GM23338 (cell line): ENCODE measurements around the gene NCAPH2. TPM values are rescaled to one million over a fixed set of nuclear protein-coding genes. Genes with fewer than 3 reads are reported as not detected.

Experiments
- ATAC-seq: fragments of 200-7000 bp; cut with Tn5 transposase; 3 replicates; pipeline ENCODE4 v1.9.1; 2020
- DNase-seq: peaks from one replicate; pipeline ENCODE4 v3.0.0-alpha.2; 2015; ENCODE audit warnings: low spot score
- H2AFZ ChIP-seq: fragments of 200-600 bp; sonication (generic); 2 replicates; pipeline ENCODE4 v1.8.0; 2016; ENCODE audit warnings: antibody characterized with exemption, mild to moderate bottlenecking, moderate library complexity
- H3F3A ChIP-seq: fragments of 200-600 bp; sonication (generic); replicated peaks from 2 replicates; pipeline ENCODE4 v1.8.0; 2017; ENCODE audit warnings: antibody characterized with exemption, mixed run types, low read depth
- H3K27ac ChIP-seq: fragments of 200-600 bp; sonication (generic); 2 replicates; pipeline ENCODE4 v1.6.1; 2016; ENCODE audit warnings: low read depth
- H3K27me3 ChIP-seq: fragments of 200-600 bp; sonication (generic); 2 replicates; pipeline ENCODE4 v1.8.0; 2016; ENCODE audit warnings: mild to moderate bottlenecking, mixed run types, moderate library complexity; ENCODE audit not compliant: insufficient read depth
- H3K36me3 ChIP-seq: fragments of 200-600 bp; sonication (generic); 2 replicates; pipeline ENCODE4 v1.8.0; 2016; ENCODE audit warnings: mild to moderate bottlenecking; ENCODE audit not compliant: insufficient read depth
- H3K4me1 ChIP-seq: fragments of 200-600 bp; sonication (generic); 2 replicates; pipeline ENCODE4 v1.8.0; 2016; ENCODE audit warnings: mild to moderate bottlenecking, moderate library complexity; ENCODE audit not compliant: insufficient read depth
- H3K4me2 ChIP-seq: fragments of 200-600 bp; sonication (generic); 2 replicates; pipeline ENCODE4 v1.7.1; 2017; ENCODE audit warnings: mixed run types
- H3K4me3 ChIP-seq: fragments of 200-600 bp; sonication (generic); 2 replicates; pipeline ENCODE4 v1.6.1; 2016; ENCODE audit warnings: mixed run types
- H3K79me2 ChIP-seq: fragments of 200-600 bp; sonication (generic); replicated peaks from 2 replicates; pipeline ENCODE4 v1.8.0; 2017; ENCODE audit warnings: mild to moderate bottlenecking; ENCODE audit not compliant: insufficient read depth
- H3K9me2 ChIP-seq: fragments of 200-600 bp; sonication (generic); 2 replicates; pipeline ENCODE4 v1.8.0; 2017; ENCODE audit not compliant: insufficient read depth
- H4K20me1 ChIP-seq: fragments of 200-600 bp; sonication (generic); replicated peaks from 2 replicates; pipeline ENCODE4 v1.8.0; 2017; ENCODE audit warnings: mild to moderate bottlenecking; ENCODE audit not compliant: insufficient read depth
- H3K27ac Mint-ChIP-seq: 2 replicates; pipeline ENCODE4 v1.8.0; 2020; ENCODE audit warnings: inconsistent platforms, mild to moderate bottlenecking, moderate library complexity, mixed read lengths
- H3K27me3 Mint-ChIP-seq: 3 replicates; pipeline ENCODE4 v1.8.0; 2022; ENCODE audit warnings: low read depth, mild to moderate bottlenecking, moderate library complexity, mixed read lengths, inconsistent platforms; ENCODE audit not compliant: insufficient read depth, poor library complexity
- H3K36me3 Mint-ChIP-seq: 3 replicates; pipeline ENCODE4 v1.8.0; 2021; ENCODE audit warnings: low read depth, mild to moderate bottlenecking, inconsistent platforms, moderate library complexity, mixed read lengths
- H3K4me1 Mint-ChIP-seq: 3 replicates; pipeline ENCODE4 v1.8.0; 2020; ENCODE audit warnings: mild to moderate bottlenecking, inconsistent platforms, mixed read lengths
- H3K4me3 Mint-ChIP-seq: 3 replicates; pipeline ENCODE4 v1.8.0; 2021; ENCODE audit warnings: moderate library complexity, mild to moderate bottlenecking, inconsistent platforms, mixed read lengths
- H3K9me3 Mint-ChIP-seq: 3 replicates; pipeline ENCODE4 v1.8.0; 2020; ENCODE audit warnings: moderate library complexity, mild to moderate bottlenecking, inconsistent platforms, mixed read lengths
- CREB1 ChIP-seq: fragments of 250-450 bp; sonication (Bioruptor Pico); IDR thresholded peaks from 2 replicates; pipeline ENCODE4 v1.5.0; 2020; ENCODE audit warnings: low read depth, mild to moderate bottlenecking, moderate library complexity
- CTCF ChIP-seq, 2 experiments: fragments of 200-600 bp in 1 of 2; sonication (generic) in 1 of 2; conservative IDR thresholded peaks; 2 replicates each; pipeline versions ENCODE4 v1.5.1 to v1.6.1; 2016 to 2017; ENCODE audit warnings: antibody characterized with exemption in 2 of 2, low read depth in 2 of 2, mild to moderate bottlenecking in 2 of 2, moderate library complexity in 1 of 2
- ETS1 ChIP-seq: IDR thresholded peaks from 2 replicates; pipeline ENCODE4 v1.6.1; 2016; ENCODE audit warnings: antibody characterized with exemption
- EZH2 ChIP-seq: fragments of 200-600 bp; sonication (generic); IDR thresholded peaks from one replicate; pipeline ENCODE4 v1.8.0; 2017; ENCODE audit warnings: antibody characterized with exemption, mild to moderate bottlenecking, low read depth; ENCODE audit not compliant: unreplicated experiment
- EZH2phosphoT487 ChIP-seq: fragments of 200-600 bp; sonication (generic); IDR thresholded peaks from one replicate; pipeline ENCODE4 v1.8.1; 2018; ENCODE audit warnings: antibody characterized with exemption; ENCODE audit not compliant: unreplicated experiment
- JUNB ChIP-seq: IDR thresholded peaks from one replicate; pipeline ENCODE4 v1.6.1; 2016; ENCODE audit warnings: antibody characterized with exemption; ENCODE audit not compliant: unreplicated experiment
- NANOG ChIP-seq: IDR thresholded peaks from 2 replicates; pipeline ENCODE4 v1.6.1; 2016; ENCODE audit warnings: antibody characterized with exemption, borderline replicate concordance
- POLR2AphosphoS5 ChIP-seq: IDR thresholded peaks from 2 replicates; pipeline ENCODE4 v1.6.1; 2016; ENCODE audit warnings: antibody characterized with exemption, low read depth
- REST ChIP-seq: IDR thresholded peaks from one replicate; pipeline ENCODE4 v1.6.1; 2018; ENCODE audit warnings: antibody characterized with exemption; ENCODE audit not compliant: unreplicated experiment
- STAT1 ChIP-seq: IDR thresholded peaks from one replicate; pipeline ENCODE4 v1.6.1; 2016; ENCODE audit warnings: antibody characterized with exemption; ENCODE audit not compliant: unreplicated experiment
- ZNF114 ChIP-seq: fragments of 250-450 bp; sonication (Bioruptor Pico); IDR thresholded peaks from 2 replicates; pipeline ENCODE4 v1.5.0; 2020; ENCODE audit warnings: mild to moderate bottlenecking, moderate library complexity
- ZNF331 ChIP-seq: fragments of 250-450 bp; sonication (Bioruptor Pico); IDR thresholded peaks from 2 replicates; pipeline ENCODE4 v1.5.0; 2020; ENCODE audit warnings: low read depth, mild to moderate bottlenecking, moderate library complexity
- ZNF462 ChIP-seq: fragments of 250-450 bp; sonication (Bioruptor Pico); IDR thresholded peaks from 2 replicates; pipeline ENCODE4 v1.5.0; 2020; ENCODE audit warnings: mild to moderate bottlenecking, moderate library complexity
- polyA plus RNA-seq: library from polyadenylated mRNA; unstranded; fragments of >200 nt; fragmentation: Nextera tagmentation; extraction: Ambion mirVana; gene quantifications from 2 replicates; pipeline ENCODE4 v1.2.1, GENCODE V29; 2016
- total RNA-seq: library from RNA; depleted of rRNA; stranded (reverse); fragments of >200 nt; shearing (Covaris generic); gene quantifications from 2 replicates; pipeline ENCODE4 v1.2.3, GENCODE V29; 2014

The NCAPH2 gene
- total and polyA plus RNA-seq, 2 experiments from 2014 or later, result 52.2 to 76.1 TPM

- H3K4me3 ChIP-seq, result no peak overlapping the region
- no peaks in the 10 kb centered on the region for H3K9me2 ChIP-seq
- Mint-ChIP-seq H3K4me3 (no peak overlapping the region), H3K36me3 (0 out of 3 replicates have a peak, but pooled peaks cover 3% of the 10 kb centered on the region), H3K4me1 (peaks cover 3% of the 10 kb centered on the region; the same call in 1 of the 3 replicates), H3K27ac (no peak overlapping the region), H3K27me3 (peaks cover 9% of the 10 kb centered on the region), H3K9me3 (no peaks in the 10 kb centered on the region)
- no peak overlapping the region for H3K4me2 ChIP-seq
- H3K27me3 ChIP-seq, result no peaks in the 10 kb centered on the region
- TF ChIP-seq ZNF331 (CRISPR knock-in tag) (no peak), ETS1 (no peak), POLR2AphosphoS5 (no peak), CTCF (conservative IDR thresholded peaks at IDR 0.05; ENCODE audit: low read depth in 2 of 2) (no peak), ZNF114 (CRISPR knock-in tag) (no peak), JUNB (no peak), STAT1 (no peak), EZH2phosphoT487 (no peak), ZNF462 (CRISPR knock-in tag) (no peak), CREB1 (no peak), REST (no peak), NANOG (no peak), EZH2 (no peak)
- no peaks in the 10 kb centered on the region for H4K20me1 ChIP-seq
- no peak overlapping the region for H2AFZ ChIP-seq
- no peaks in the 10 kb centered on the region for H3K4me1 ChIP-seq
- no peaks in the 10 kb centered on the region for H3F3A ChIP-seq
- no peaks in the 10 kb centered on the region for H3K79me2 ChIP-seq
- DNase-seq (no peak), ATAC-seq (no peak)
- no peak overlapping the region for H3K27ac ChIP-seq
- H3K36me3 ChIP-seq, result no peaks in the 10 kb centered on the region
Measured at GRCh38 chr22:50487290-50488005, 20.6 kb upstream of the NCAPH2 start.
